HG03378 (cell line): ENCODE measurements around the gene SAXO2.
"Not testable (repeated sequence)": the region's sequence is repeated elsewhere in the genome, so short reads cannot be mapped to it uniquely, and the experiment has no call there.

Experiments used
- ATAC-seq: cut with Tn5 transposase; IDR thresholded peaks from one replicate; pipeline ENCODE4 v1.9.1; 2021; ENCODE audit warnings: mild to moderate bottlenecking, moderate library complexity; ENCODE audit not compliant: unreplicated experiment

Gene SAXO2

DNA sequence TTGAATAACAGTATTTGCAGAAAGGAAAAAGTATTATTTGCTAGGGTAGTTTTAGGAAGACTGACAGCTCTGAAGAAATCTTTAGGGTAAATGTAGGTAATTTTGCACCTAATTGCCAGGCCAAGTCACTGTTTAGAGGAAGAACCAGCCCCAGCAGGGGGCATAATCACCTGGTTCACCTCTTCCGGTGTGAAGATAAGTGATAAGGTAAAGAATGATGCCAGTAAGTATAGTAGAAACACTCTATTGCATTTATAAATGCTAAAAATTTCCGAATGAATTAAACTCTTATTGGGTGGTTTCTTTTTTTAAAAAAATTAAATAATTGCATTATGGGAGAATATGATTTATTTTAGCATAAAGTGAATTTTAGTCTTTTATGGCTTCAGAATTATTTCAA, 21.8 kb downstream of the SAXO2 start:
- not testable (repeated sequence) for ATAC-seq

DNA sequence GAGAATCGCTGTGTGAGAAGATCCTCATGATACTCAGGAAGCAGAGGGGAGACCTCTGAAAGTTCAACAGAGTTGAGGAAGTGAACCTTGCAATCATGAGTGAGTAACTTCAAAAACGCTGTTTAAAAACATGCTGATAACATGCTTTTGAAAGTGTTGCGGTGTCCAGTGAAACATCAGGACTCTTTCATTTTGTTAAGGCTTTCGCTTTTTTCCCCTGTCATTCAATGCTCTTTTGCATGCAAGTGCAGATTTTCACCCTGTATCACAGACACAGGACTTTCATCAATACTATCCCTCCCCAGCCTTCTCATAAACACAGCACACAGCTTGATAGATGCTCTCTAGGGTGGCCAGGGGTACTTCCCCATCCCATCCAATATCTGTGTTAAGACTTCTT, 23.9 kb downstream of the SAXO2 start:
- peak; percentile 92 for ATAC-seq

DNA sequence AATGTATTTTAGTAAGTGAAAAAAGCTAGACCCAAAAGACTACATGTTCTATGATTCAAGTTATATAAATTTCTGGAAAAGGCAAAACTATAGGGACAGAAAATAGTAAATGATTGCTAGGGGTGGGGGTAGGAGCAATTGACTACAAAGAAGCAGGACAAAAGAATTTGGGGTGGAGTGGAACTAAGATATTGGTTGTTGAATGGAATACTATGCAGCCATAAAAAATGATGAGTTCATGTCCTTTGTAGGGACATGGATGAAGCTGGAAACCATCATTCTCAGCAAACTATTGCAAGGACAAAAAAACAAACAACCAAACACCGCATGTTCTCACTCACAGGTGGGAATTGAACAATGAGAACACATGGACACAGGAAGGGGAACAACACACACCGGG, 25.6 kb downstream of the SAXO2 start:
- not testable (repeated sequence) for ATAC-seq

DNA sequence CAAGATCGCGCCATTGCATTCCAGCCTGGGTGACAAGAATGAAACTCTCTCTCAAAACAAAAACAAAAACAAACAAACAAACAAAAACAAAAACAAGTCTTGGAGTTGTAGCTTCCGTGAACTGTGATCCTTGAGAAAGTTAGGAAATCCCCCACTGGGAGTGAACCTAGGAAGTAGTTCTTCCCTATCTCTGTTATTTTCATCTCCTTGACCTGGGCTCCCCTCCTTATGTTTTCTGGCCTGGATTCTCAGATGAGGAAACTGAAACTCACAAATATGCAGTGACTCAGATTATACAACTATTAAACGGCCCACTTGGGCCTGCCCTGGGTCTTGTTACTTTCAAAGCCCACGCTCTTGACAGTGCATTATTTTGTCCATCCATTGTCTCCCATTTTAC, 29.7 kb downstream of the SAXO2 start:
- ATAC-seq = no peak

DNA sequence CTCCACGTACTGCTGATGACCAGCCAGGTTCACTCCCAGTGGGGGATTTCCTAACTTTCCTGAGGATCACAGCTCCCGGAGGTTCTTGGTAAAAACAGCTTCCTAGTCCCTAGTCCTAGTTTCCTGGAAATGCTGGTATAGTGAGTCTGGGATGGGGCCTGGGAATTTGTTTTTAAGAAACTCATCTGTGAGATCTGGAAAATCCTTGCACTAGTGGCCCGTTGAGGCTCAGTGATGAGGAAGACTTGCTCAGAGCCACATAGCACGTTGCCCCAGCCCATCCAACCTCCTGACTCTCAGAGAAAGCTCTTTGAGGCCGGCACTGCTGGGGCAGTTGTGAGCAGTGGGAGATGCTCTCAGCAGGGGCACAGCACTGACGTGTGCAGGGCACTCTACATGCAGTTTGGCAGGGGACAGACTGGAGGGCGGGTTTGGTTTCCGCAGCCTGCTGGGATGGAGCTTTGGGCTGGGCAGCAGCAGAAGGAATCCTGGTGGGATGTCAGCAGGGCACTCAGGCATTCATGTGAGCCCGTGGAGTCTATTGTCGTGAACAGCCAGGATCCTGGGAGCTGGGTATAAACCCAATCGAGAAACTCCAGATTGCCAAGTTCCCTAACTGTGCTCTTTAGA, 31.6 kb downstream of the SAXO2 start:
- ATAC-seq = no peak

DNA sequence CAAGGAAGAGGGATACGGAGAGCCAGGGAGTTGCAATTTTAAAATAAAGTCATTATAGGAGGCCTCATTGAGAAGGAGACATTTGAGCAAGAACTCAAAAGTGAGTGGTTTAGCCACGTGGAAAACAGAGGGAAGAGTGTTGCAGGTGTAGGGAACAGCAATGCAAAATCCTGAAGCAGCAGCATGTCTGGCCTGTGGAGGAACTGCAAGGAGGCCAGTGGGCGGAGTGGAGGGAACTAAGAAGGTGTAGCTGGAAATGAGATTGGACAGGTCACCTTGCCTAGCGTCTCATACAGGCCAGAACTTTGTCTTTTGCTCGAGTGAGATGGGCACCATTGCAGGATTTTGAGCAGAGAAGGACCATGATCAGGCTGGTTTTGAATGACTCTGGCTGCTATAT, 34.9 kb downstream of the SAXO2 start:
- ATAC-seq = no peak

DNA sequence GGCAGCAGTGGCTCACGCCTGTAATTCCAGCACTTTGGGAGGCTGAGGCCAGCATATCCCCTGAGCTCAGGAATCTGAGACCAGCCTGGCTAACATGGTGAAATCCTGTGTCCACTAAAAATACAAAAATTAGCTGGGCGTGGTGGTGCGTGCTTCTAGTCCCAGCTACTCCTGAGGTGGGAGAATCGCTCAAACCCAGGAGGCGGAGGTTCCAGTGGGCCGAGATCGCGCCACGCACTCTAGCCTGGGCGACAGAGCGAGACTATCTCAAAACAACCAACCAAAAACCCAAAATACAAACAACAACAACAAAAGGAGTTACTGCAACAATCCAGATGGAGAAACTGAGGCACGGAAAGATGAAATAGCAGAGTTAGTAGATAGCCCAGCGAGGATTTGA, 35.4 kb downstream of the SAXO2 start:
- no peak for ATAC-seq

DNA sequence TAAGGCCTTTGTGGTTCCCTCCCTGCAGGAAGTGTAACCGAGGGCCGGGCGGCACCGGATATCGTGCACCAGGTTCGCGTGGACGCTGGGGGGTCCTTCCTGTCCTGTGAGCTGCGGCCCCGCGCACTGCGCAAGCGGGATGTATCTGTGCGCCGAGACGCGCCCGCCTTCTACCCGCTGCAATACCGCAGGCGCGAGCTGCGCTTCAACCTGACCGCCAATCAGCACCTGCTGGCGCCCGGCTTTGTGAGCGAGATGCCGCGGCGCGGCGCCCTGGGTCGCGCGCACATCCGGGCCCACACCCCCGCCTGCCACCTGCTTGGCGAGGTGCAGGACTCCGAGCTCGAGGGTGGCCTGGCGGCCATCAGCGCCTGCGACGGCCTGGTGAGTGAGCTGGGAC, 35.9 kb downstream of the SAXO2 start:
- no peak for ATAC-seq

DNA sequence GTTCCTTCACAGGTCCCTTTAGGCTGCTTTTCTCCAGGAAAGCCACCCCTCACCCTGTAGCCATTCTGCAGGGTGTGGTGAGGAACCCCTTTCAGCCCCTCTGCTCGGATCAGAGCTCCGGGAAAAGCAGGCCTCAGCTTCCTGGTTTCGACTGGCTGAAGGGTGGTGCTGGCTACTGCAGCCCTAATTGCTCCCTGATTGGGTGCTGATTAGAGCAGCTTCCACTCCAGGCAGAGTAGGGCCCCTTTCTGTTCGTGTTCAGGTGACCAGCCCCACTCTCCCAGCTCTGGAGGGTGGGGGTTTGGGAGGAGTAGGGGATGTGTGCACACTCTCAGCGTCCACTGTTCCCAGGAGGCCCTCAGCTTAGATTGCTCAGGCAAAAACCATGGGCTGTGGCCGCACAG, 36.9 kb downstream of the SAXO2 start:
- not testable (repeated sequence) for ATAC-seq

DNA sequence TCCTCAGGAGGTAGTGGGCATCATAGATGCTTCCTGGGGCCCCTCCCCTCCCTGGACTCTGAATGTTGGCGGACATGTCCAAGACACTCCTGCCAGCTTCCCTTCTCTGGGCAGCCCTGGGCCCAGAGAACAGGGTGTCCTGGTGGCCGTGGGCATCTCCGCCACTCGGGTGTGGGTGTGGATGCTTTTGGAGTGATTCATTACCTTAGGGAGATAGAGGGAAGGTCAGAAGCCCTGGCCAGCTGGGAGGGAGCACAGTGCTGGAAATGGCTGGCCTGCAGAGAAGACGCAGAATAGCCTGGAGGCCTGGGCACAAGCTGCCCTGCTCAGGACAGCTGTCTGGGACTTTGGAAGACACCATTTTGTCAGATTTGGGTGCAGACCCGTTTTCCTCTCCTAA, 37.7 kb downstream of the SAXO2 start:
- not testable (repeated sequence) for ATAC-seq

DNA sequence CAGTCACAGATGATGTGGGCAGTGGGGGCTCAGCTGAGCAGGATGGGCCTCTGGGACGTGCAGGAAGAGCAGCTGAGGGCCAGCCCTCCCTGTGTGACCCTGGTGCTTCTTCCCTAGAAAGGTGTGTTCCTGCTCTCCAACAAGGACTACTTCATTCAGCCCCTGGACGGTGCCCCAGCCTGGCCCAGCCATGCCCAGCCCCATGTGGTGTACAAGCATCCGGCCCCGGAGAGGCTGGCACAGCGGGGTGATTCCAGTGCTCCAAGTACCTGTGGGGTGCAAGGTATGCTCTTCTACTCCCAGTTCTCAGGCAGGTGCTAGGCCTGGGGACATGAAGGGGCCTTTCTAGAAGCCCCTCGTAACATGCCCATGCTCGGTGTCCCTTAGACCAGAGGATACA, 38.3 kb downstream of the SAXO2 start:
- ATAC-seq = no peak

DNA sequence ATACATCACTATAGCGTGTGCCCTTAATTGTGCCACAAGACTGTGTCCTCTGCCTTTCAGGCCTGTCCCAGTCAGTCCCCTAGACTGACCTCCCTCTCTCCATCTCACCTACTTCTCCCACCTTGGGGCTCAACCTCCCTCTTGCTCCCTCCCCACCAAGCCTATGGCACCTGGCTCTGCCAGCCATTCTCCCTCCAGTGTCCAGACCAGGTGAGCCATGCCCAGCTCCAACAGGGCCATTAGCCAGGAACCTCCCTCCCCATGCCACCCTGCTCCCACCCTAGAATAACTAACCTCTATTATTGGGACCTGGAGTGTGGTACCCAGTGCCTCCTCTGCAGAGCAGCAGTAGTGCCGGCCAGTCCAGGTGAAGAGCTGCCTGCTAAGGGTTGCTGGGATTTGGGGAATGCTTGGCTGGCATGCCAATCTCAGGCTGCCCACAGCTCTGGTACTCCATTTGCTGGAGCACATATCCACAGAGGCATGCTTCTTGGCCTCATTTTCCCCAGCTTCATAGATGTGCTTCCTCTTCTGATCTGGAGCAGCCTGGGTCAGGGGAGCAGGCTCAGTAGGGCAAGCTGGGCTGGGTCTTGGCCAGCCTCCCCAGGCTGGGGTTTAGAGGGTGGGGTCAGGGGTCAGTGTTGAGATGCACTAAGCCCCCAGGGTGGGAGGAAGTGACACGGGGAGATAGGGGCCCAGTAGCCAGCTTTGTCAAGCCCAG, 38.8 kb downstream of the SAXO2 start:
- no peak for ATAC-seq

DNA sequence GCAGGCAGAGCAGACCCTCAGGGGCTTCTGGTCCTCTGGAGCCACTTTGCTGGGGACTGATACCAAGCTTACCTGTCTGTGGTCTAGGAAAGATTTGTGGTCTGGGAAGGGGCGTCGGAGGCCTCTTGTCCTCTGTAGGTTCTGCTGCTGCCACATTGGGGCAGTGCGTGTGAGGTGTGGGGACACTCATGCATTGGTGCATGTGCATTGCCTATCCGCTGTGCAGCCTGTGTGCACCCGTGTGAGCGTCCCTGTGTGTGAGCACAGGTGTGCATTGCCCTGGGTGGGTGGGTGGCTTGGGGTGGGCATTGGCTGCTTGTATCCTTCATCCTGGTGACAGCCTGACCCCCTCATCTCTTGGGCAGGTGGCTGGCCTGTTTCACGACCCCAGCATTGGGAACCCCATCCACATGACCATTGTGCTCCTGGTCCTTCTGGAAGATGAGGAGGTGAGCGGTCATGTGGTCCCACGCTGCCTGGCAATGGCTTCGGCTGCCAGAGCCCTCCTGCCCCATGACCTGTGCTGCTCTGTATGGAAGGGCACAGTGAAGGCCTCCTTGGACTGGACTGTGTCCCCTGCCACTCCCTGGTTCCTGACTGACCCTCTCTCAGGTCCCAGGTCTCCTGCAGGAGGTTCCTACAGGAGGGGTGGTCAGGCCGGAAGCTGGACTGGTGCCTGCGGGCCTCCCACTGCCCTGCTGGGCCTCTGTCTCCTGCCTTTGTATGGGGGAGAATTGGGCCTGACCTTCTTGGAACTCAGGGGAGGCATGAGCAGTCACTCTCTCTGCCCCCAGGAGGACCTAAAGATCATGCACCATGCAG, 41.5 kb downstream of the SAXO2 start:
- no peak for ATAC-seq

DNA sequence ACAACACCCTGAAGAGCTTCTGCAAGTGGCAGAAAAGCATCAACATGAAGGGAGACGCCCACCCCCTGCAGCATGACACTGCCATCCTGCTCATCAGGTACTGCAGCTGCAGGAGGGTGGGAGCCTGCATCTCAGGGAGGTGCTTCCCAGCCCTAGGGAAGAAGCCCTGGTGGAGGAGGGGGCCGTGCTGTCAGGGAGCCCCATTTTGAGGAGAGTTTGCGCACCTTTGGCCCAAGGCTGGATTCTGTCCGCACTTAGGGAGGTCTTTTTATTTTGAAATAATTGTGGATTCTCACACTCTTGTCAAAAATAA, 42.1 kb downstream of the SAXO2 start:
- no peak for ATAC-seq

DNA sequence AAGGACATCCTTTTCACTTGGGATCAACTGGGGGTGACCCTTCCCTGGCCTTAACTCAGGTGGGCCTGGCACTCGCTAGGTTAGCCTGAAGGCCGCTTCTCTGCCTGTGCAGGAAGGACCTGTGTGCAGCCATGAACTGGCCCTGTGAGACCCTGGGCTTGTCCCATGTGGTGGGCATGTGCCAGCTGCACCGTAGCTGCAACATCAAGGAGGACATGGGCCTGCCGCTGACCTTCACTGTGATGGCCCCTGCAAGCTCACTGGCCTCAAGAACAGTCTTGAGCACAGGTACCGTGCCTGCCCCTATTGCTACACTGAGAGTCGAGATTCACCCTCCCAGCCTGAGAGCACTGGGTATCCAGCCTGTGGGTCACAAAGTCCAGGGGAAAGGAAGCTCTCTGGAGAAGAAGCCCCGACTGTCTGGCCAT, 43.0 kb downstream of the SAXO2 start:
- ATAC-seq = no peak

DNA sequence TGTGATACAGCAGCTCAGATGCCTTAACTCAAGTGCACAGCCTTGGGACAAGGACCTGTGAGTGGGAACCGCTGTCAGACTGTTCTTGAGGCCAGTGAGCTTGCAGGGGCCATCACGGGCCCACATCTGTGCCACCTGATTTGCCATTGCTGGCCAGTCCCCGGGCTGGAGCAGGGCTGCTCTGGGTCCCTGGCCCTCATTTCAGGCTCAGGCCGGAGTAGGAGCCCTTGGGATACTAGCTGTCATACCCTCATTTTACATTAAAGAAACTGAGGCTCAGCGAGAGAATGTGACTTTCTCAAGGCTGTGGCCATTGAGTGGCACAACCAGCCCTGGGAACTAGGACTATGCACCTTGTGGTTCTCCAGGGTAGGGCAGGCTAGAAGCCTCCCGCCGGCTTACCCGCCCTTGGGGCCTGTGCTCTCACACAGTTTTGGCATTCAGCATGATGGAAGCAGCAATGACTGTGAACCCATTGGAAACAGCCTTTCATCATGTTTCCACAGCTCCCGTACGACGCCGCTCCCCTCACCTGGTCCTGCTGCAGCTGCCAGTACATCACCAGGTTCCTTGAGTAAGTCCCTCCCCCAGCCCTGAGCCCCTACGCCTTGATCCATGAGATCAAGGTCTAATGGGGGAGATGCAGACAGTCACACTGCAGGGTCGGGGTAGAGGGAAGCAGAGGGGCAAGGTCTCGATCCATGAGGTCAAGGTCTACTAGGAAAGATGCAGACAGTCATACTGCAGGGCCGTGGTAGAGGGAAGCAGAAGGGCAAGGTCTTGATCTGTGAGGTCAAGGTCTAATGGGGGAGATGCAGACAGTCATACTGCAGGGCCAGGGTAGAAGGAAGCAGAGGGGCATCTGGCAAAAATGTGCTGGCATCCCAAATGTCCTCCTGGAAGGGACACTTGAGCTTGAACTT, 44.4 kb downstream of the SAXO2 start:
- ATAC-seq = no peak

DNA sequence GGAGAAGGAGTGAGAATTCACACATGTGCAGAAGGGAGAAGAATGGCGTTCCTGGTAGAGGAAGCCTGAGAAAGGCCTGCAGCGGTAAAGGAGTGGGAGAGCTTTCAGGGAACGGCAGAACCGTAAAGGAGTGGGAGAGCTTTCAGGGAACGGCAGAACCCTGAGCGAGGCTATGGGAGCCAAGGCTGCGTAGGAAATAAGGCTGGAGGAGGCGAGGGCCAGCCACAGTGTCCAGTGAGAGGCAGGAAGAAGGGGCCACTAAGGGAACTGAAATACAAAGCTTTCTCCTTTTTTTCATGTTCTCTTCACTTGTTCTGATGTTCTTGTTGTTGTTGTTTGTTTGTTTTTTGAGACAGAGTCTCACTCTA, 45.1 kb downstream of the SAXO2 start:
- no peak for ATAC-seq

DNA sequence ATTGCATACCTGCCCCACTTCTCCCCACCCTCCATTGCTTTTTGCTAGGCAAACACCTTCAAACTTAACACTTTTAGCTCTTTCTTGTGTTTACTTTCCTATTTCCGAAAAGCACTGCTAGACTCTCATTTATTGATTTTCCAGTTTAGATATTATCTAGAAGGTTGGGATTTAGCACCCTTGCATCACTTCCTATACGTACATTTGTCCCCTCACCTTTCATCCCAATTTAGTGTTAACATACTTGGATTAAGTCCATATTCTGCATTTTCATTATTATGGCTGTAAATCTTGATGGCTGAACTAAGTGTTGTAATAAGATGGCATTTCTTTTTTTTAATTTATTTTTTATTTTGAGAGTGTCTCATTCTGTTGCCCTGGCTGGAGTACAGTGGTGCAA, 47.2 kb downstream of the SAXO2 start:
- no peak for ATAC-seq

DNA sequence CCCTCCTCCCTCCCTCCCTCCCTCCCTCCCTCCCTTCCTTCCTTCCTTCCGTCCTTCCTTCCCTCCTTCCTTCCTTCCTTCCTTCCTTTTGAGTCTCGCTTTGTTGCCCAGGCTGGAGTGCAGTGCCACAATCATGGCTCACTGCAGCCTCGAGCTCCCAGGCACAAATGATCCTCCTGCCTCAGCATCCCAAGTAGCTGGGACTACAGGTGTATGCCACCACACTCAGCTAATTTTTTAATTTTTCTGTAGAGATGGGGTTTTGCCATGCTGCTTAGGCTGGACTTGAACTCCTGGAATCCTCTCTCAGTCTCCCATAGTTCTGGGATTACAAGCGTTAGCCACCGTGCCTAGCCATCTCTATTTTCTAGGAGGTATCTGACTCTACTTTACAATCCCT, 48.7 kb downstream of the SAXO2 start:
- not testable (repeated sequence) for ATAC-seq

DNA sequence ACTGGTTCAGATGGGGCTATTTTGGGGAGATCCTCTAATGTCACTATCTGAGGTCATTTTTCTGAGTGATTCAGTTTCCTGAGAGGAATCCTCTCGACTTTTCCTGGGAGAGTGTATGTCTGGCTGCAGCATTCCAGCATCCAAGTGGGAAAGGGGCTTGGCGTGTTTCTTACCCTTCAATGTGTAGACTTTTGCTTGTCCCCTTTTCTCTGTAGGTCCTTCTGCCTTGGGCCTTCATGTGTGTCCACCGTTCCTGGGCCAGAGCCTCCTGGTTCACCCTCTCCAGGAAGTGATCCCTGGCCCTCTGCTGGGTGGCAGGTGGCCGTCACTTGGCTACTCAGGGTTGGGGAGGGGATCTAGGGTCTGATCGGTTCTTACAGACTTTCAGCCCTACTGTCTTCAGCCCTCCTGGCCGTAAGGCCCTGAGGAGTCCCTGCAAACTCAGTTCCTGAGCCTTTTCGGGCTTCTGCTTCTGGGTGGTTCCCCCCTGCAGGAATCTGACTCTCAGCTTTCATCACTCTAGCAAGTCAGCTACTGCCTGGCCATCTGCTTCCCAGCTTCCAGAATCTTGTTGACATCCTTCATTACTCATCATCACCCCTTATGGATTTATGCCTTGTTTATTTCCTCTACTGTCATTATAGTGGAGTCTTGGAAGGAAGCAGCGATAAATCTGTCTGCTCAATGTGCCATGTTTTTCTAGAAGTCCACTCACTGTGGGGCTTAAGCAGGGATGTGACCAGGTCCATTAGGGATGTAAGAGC, 50.1 kb downstream of the SAXO2 start:
- ATAC-seq = no peak
